Left cardiac atrium (tissue), 4 donors: ENCODE measurements around the gene LYRM4. TPM values are rescaled to one million over a fixed set of nuclear protein-coding genes. Genes with fewer than 3 reads are reported as not detected.
"Not testable (repeated sequence)": the region's sequence is repeated elsewhere in the genome, so short reads cannot be mapped to it uniquely, and the experiment has no call there.

Source experiments
- ATAC-seq, 2 donors: fragments of 200-7000 bp; cut with Tn5 transposase; one replicate each; pipeline ENCODE4 v1.9.1; 2020; ENCODE audit warnings: mild to moderate bottlenecking in 2 of 2, moderate library complexity in 2 of 2
- DNase-seq: peaks from one replicate; pipeline ENCODE4 v3.0.0-alpha.2; 2020
- intact Hi-C, 2 donors: fragments of 100-400 bp; cut with DNase I; formaldehyde crosslinking; loops; one replicate each; pipeline versions ENCODE4 v1.14.1 to v1.15.1; 2022 to 2023
- total RNA-seq, 2 donors: library from RNA; stranded (reverse); fragmentation: NEBNext Ultra II Directional; extraction: Animal tissue kit (Norgen Biotek cat#: 25700); gene quantifications; one replicate each; pipeline ENCODE4 v1.2.1, GENCODE V29; 2021
- donor health status: DM: no; HTN: yes; CAD: no.
- donor health status: DM: no; HTN: yes; CAD: no; lungs with severe emphysema.
- donor health status: DM: yes; HTN: yes; CAD: no.
- donor health status: Dilated cardiomyopathy.

LYRM4 gene
- total RNA-seq, 2 donors from 2014 or later: 19.2 to 21.7 TPM

DNA sequence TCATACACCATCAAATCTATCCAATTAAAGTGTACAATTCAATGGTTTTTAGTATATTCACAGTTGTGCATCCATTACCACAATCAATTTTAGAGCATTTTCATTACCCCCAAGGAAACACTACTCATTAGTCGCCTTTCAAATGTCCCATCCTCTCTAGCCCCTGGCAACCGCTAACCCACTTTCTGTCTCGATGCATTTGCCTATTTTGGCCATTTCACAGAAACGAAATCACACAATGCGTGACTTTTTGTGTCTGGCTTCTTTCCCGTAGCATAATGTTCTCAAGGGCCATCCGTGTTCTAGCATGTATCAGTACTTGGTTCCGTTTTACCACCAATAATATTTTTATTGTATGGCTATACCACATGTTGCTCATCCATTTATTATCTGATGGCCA is 123.9 kb downstream of the LYRM4 start:
- intact Hi-C loops: no loop called here

DNA sequence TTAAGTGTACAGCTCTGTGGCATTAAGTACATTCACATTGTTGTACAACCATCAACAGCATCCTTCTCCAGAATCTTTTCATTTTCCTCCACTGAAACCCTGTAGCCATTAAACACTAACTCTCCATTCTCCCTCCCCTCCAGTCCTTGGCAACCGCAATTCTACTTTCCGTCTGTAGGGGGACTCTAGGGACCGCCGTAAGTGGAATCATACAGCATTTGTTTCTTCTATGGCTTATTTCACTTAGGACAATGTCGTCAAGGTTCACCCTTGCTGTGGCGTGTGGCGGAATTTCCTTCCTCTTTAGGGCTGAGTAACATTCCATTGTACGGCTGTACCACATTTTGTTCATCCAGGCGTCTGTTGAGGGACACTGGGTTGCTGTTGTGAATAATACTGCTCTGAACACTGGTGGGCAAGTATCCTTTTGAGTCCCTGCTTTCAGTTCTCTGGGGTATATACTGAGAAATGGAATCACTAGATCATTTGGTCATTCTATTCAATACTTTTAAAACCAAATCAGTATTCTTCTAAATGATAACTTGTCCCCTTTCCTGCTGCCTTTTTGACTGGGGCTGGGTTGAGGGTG is 124.9 kb downstream of the LYRM4 start:
- ATAC-seq (peak in 1 of 2 donors; percentile 35), DNase-seq (no peak)
- intact Hi-C loops: no loop called here

More for the DNA sequence above, 123.9 kb downstream of the LYRM4 start:
- ATAC-seq (no peak), DNase-seq (no peak)

DNA sequence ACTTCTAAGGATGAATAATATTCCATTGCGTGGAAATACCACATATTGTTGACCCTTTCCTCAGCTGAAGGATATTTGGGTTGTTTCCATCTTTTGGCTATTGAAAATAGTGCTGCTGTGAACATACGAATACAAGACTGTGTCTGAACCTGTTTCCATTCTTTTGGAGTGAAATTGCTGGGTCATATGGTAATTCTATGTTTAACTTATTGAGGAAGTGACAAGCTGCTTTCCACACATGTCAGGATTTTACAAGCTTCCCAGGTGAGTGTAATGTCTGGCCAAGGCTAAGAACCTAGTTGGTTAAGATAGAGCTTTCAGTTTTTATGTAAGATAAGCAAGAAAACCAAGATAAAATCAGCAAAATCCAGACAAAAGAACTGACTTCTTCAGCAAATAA is 126.8 kb downstream of the LYRM4 start:
- intact Hi-C loops: no loop called here
- DNase-seq (no peak), ATAC-seq (no peak)

DNA sequence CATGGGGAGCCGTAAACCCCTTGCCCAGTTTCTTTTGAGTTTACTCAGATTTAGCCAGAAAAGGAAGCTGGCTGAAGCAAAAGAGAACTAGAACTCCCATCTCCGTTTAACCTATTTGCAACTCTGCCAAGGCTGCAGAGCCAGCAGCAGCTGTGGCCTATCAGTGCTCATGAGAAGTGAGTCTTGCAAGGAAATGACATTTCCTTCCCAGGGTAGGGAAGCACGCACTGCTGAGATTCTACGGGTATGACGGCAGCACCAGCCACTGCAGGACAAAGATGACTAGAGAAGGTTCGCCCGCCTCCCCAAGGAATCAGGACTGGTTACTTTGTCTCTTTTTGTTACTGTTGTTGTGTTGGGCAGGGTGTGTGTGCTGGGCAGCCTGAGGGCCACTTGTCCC is 128.0 kb downstream of the LYRM4 start:
- ATAC-seq (peak; percentile 96 to 97), DNase-seq (peak; percentile 79)
- intact Hi-C loops: no loop called here

DNA sequence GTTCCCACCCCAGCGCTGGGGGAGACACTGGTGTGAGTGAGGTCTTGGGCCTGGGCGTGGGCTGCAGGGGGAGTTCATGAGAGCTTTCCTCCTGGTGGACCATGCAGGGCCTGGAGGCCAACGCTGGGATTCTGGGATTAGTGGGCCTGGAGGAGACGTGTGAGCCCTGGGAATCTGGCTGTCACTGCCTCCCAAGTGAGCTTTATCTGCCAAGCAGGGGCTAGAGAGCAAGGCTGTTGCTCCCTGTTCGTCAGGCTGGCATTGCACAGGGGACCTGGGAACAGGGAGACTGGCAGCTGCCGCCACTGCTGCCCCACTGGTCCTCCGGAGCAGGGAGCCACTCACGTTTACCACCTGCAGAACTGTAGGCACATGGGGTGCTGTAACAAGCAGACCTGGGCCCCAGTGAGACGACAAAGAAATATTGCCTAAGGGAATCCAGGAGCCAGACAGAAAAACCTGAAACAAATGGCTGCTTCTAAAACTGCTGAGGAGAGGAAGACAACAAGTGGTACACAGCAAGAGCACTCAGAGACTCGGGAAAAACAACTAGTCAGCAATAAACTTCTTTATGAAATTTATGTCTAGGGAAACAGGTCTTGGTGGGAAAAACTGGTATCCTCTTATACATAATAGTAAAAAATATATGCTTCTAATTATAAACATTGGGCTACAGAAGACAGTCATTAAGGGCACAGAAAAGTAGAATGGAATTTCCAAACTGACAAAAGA is 130.4 kb downstream of the LYRM4 start:
- intact Hi-C loops: no loop called here
- ATAC-seq (peak in 1 of 2 donors; percentile 3), DNase-seq (no peak)

DNA sequence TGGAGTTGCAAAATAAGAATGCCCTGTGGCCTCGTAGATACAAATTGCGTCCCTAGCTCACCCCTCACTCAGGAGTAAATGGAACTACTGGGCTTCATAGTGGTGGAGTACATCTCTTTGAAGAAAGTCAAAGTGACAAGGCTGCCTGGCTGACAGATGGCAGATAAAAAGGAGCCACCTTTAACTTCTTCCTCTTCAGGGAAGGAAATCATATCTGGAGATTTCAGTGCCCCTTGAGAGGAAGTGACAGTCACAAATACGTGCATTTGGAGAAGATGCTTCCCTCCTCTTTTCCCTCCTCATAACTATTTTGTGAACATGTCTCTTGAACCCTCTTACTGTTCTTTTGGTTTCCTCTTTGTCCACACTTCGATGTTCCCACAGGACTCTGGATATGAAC is 132.4 kb downstream of the LYRM4 start:
- DNase-seq (no peak), ATAC-seq (no peak)
- intact Hi-C loops: no loop called here

DNA sequence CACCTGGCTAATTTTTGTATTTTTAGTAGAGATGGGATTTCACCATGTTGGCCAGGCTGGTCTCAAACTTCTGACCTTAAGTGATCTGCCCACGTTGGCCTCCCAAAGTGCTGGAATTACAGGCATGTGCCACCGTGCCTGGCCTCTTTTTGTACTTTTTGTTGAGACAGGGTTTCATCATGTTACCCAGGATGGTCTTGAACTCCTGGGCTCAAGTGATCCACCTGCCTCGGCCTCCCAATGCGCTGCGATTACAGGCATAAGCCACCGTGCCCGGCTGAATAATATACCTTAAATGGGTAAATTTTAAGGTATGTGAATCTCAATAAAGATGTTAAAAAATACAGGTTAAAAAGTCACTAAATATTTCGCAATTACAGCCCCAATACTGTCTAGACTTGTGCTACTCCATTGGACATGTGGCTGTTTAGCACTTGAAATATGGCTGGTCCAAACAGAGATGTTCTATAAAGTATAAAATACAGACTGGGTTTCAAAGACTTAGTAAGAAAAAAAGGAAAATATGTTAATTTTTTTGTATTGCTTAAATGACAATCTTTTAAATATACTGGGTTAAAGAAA is 133.6 kb downstream of the LYRM4 start:
- DNase-seq (no peak), ATAC-seq (no peak)
- intact Hi-C loops: no loop called here

DNA sequence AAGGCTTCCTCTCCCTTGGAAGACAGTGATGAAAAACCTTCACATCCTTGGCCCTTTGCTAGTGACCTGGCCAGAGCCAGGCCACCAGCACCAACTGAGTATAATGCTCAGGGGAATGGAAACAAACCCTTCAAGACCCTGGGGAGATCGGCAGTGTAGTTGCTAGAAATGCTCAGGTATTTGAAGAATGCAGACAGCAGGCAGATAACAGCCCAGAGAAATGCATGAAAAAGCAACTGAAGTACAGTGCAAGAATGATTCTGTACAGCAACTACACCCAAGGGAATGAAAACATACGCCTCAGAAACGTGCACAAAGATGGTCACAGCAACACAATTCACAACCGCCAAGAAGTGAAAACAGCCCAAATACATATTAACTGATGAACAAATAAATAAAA is 134.5 kb downstream of the LYRM4 start:
- intact Hi-C loops: no loop called here
- no peak for ATAC-seq
- no peak for DNase-seq

DNA sequence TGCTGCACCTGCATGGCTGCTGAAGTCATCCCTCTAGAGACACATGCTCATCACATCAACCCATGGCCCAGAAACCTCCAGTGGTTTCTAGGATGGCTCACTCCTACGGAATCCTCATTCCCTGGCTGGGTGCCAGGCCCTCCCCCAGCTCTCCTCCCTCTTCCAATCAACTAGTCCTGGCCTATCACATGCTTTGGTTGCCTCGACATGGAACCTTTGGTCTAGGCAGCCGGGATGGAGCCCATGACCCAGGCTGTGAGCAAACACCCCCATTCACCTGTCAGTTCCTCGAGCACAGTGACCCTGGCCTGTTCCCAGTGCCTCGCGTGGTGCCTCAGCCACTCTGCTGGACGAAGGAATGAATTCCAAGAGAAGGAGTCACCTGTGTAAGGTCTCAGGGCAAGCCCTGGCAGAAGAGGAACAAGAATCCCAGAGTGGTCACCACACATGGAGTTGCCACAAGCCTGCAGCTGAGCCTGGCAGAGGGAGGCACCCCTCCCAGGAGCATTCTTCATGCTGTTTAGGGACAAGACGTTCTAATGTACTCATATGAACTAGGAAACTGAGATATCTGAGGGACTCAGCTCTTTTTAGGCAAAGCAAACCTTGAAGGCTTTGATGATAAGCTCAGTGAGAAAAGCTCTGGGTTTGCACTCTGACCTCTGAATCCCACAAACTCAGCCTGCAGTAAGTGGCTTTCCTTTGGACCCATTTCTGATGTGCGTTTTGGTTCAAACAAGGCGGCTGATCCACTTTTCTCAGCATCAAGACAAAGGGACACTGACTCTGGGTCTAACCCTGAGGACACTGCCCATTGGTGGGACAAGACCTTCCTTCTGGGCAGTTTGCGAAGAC is 135.4 kb downstream of the LYRM4 start:
- no peak for ATAC-seq
- DNase-seq: no peak
- intact Hi-C loops: no loop called here

DNA sequence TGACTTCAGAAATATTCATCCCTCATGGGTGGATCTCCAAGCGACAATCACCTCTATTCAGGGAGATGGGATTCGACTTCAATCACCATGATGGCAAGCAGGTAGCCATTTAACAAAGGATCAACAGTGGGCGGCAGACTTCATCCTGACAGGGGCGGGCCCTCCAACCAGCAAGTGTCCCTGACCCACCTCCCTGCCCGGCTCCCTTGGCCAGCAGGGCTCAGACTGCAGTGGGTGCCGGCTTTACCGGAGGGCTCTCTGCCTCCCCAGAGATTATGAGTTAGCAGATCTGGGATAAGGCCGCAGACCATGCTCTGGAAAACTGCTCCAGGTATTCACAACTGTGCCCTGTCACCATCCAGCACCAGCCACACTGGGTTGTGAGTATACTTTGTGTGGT is 136.2 kb downstream of the LYRM4 start:
- ATAC-seq (no peak), DNase-seq (no peak)
- intact Hi-C loops: no loop called here

DNA sequence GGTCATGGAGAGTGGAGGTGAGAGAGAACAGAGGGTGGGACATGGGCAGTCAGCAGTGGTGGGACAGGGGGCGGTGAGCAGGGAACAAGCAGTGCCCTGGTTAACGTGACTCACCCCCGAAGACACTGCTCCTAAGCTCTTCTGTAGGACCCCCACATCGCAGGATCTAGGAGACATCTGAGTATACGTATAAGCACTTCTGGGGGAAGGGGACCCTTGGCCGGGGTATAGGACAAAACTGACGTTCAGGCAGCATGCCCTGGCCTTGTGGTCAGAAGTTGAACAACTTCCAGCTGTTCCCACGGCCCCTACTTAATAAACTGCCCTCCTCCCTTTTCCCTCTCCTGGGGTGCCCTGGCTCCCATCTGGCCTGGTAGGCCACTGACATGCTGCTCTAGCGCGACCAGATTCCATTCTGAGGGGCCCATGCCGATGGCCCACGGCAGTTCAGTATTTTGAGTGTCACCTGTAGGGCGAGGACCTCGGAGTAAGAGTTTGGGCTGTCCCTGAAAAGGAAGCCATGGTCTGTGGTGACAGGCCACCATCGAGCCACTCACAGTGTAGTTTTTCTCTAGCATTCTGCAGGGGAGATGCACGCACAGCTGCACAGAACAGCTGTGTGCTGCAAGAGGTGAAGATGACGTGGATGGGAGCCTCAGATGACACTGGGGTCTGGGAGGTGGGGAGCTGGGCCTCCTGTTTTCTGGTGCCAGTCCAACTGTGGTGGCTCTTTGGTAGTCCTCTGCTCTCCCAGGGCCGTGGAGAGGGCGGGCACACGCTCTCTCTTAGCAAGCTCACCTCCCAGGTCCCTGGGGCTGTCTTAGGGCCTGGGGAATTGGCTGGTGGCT is 137.2 kb downstream of the LYRM4 start:
- ATAC-seq (no peak), DNase-seq (no peak)
- intact Hi-C loops: no loop called here

DNA sequence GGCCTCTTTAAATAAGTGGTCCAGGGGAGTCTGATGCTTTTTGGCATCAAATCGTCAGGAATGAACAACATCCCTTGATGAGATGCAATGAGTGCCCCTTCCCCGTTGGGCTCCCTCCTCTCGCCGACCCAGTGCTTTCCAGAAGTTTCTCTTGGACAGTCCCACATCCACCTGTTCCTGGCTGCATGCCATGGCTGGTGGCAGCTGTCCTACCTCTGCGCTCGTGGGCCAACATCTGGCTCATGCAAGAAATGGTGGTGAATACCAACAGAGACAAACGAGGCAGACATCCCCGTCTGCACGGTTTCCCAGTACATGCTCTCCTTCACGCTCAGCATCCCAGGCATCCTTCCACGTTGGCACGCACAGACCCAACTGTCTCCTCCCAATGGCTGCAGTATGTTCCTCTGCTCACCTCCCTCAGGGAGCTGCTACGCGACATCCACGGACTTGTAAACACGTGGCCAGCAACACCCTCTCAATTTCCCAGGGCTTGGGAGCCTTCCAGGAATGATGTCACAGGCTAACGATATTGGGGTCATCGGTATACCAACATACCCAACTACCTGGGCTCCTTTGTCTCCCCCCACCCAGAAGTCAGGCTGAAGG is 138.1 kb downstream of the LYRM4 start:
- no peak for DNase-seq
- no peak for ATAC-seq
- intact Hi-C loops: no loop called here

DNA sequence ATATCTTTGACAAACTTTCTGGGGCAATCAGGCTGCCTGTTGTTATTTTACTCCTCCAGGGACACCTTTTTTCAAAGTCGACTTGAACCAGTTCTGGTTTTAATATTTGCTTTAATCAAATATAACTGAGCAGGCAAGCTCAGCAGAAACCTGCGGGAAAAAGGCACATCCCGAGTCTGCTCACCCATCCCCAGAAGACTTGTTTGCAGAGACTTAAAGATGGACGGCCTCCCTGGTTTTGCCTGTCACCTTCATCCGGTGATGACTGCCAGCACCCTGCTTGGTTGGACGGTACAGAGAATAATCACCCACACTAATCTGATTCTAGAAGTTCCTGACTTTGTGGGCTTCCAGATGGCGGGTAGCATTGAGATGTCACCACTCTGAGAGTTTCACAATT is 138.8 kb downstream of the LYRM4 start:
- ATAC-seq (no peak), DNase-seq (no peak)
- intact Hi-C loops: no loop called here

DNA sequence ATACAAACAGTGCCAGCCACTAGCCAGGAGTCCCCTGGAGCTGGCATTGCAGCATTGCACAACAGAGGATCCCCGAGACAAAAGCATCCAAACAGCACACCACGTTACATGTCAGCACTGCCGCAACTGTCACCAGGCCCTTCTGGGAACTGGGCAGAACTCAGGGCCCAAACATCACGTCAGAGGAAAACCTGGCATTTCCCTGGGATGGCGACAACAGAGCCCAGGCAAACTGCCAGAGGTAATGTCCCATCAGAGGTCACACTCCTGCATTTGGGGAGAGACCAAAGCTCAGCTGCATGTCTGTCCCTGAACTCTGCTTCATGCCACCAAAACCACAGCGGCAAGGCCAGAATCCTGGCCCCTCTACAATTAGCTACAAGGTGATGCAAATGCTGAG is 139.3 kb downstream of the LYRM4 start:
- intact Hi-C loops: no loop called here
- peak; percentile 57 to 76 for ATAC-seq
- peak; percentile 64 for DNase-seq

DNA sequence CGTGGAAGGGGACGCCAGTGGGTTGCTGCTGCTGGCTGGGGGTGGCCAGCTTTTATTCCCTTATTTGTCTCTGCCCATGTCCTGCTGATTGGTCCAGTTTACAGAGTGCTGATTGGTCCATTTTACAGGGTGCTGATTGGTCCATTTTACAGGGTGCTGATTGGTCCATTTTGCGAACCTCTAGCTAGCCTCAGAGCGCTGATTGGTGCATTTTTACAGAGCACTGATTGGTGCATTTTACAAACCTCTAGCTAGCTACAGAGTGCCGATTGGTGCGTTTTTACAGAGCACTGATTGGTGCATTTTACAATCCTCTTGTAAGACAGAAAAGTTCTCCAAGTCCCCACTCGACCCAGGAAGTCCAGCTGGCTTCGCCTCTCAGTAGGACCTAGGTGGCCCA is 140.2 kb downstream of the LYRM4 start:
- ATAC-seq, intact Hi-C loops, DNase-seq: not testable (repeated sequence)

DNA sequence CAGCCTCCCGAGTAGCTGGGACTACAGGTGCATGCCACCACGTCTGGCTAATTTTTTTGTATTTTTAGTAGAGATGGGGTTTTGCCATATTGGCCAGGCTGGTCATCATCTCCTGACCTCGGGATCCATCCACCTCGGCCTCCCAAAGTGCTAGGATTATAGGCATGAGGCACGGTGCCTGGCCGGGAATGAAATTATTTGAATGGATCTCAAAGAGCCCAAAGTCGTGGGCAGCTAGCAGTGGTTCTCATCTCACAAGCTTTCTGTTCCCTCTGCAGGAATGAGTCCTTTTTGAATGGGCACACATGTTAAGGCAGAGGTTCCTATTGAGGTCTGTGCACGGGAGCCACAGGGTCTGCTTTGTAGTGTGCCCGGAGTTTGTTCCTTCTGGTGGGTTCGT is 140.7 kb downstream of the LYRM4 start:
- ATAC-seq (no peak), DNase-seq (no peak)
- intact Hi-C loops: no loop called here

DNA sequence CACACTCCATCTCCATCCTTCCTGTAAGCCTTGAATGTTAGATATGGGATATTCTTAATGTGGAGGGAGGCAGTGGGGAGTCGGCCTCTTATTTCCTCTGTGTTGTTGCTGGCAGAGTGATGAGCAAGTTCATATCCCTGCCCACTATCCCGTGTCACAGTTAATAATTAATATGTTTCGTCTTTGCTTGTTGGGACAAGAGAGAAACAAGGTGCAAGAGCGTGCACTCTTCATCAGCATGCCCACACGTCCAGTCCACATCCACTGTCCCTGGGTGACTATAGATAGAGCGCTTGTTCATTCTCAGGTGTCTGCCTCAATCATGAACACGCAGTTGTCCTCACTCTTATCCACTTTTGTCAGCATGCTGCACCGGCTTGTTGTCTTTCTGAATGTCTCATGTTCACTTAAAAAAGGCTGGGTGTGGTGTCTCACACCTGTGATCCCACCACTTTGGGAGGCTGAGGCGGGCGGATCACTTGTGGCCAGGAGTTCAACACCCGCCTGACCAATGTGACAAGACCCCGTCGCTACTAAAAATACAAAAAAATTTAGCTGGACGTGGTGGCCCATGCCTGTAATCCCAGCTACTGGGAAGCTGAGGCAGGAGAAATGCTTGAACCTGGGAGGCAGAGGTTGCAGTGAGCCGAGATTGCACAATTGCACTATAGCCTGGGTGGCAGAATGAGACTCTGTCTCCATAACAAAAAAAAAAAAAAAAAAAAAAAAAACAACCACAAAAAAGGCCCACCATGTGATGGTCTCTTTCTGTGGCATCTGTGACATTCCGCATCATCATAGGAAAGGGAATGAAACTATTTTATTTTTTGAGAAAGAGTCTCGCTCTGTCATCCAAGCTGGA is 141.4 kb downstream of the LYRM4 start:
- no peak for DNase-seq

More for the DNA sequence above, 141.4 kb downstream of the LYRM4 start:
- intact Hi-C loops: loop anchor here (5.0 to 10.0 kb wide), 2 partner anchors 62 to 65 kb away; no protein-coding TSS in a partner anchor
- ATAC-seq: no peak
